Activated CD4-positive, alpha-beta memory T cell treated with anti-CD3 and anti-CD28 coated beads, Interleukin-2, amount 10 ng/mL, durations not matched to agents 7 days and 5 days (primary cell): Measurements from ENCODE around the gene OLFM4. TPM values are rescaled to one million over a fixed set of nuclear protein-coding genes. Genes with fewer than 3 reads are reported as not detected.

Source experiments
- CTCF ChIA-PET: fragments of 350-600 bp; sonication (Branson Sonifier 250); formaldehyde crosslinking; loops from one replicate; lab custom pipeline; 2021; ENCODE audit warnings: antibody characterized with exemption, inconsistent platforms; lab: Charles Lee
- POLR2A ChIA-PET: fragments of 350-600 bp; sonication (Branson Sonifier 250); formaldehyde crosslinking; loops from one replicate; lab custom pipeline; 2021; ENCODE audit warnings: antibody characterized with exemption; lab: Charles Lee
- DNase-seq: peaks from one replicate; pipeline ENCODE4 v3.0.0-alpha.2; 2020
- H3K27ac Mint-ChIP-seq: one replicate; pipeline ENCODE4 v1.8.0; 2021; ENCODE audit warnings: mild to moderate bottlenecking, mixed read lengths
- H3K27me3 Mint-ChIP-seq: one replicate; pipeline ENCODE4 v1.8.0; 2021; ENCODE audit warnings: mixed read lengths
- H3K36me3 Mint-ChIP-seq: one replicate; pipeline ENCODE4 v1.8.0; 2021; ENCODE audit warnings: low read depth, mixed read lengths
- H3K4me1 Mint-ChIP-seq: one replicate; pipeline ENCODE4 v1.8.0; 2021; ENCODE audit warnings: mixed read lengths
- H3K4me3 Mint-ChIP-seq: one replicate; pipeline ENCODE4 v1.8.0; 2021; ENCODE audit warnings: mild to moderate bottlenecking, mixed read lengths
- H3K9me3 Mint-ChIP-seq: one replicate; pipeline ENCODE4 v1.8.0; 2021; ENCODE audit warnings: mixed read lengths
- total RNA-seq, 2 experiments: library from RNA; stranded (reverse); gene quantifications; one replicate each; pipeline ENCODE4 v1.2.3, GENCODE V29; 2021

Gene OLFM4
- total RNA-seq, 2 experiments from 2014 or later, result not detected

GRCh38 chr13:53020764-53021335 is 7.8 kb upstream of the OLFM4 start:
- Mint-ChIP-seq H3K27ac (no peak overlapping the region), H3K9me3 (no peaks in the 10 kb centered on the region), H3K36me3 (no peaks in the 10 kb centered on the region), H3K4me3 (no peak overlapping the region), H3K4me1 (no peaks in the 10 kb centered on the region), H3K27me3 (no peaks in the 10 kb centered on the region)
- ChIA-PET POLR2A (no interaction called here), CTCF (no interaction called here)
- DNase-seq, result no peak

- H3K27ac Mint-ChIP-seq, result no peak overlapping the region
- ChIA-PET POLR2A (no interaction called here), CTCF (no interaction called here)
- H3K36me3 Mint-ChIP-seq, result no peaks in the 10 kb centered on the region
- no peak for DNase-seq
- H3K27me3 Mint-ChIP-seq, result no peaks in the 10 kb centered on the region
- no peaks in the 10 kb centered on the region for H3K9me3 Mint-ChIP-seq
- no peaks in the 10 kb centered on the region for H3K4me1 Mint-ChIP-seq
- no peak overlapping the region for H3K4me3 Mint-ChIP-seq
Observed at GRCh38 chr13:53023246-53023645, 5.4 kb upstream of the OLFM4 start.

GRCh38 chr13:53028063-53028462 is 550 bp upstream of the OLFM4 start:
- Mint-ChIP-seq H3K4me1 (no peaks in the 10 kb centered on the region), H3K36me3 (no peaks in the 10 kb centered on the region), H3K9me3 (no peaks in the 10 kb centered on the region), H3K27ac (no peak overlapping the region), H3K27me3 (no peaks in the 10 kb centered on the region), H3K4me3 (no peak overlapping the region)
- ChIA-PET CTCF (no interaction called here), POLR2A (no interaction called here)
- no peak for DNase-seq

GRCh38 chr13:53032849-53033248 is 4.2 kb downstream of the OLFM4 start:
- no peak for DNase-seq
- H3K9me3 Mint-ChIP-seq, result no peaks in the 10 kb centered on the region
- ChIA-PET CTCF (no interaction called here), POLR2A (no interaction called here)
- H3K27me3 Mint-ChIP-seq, result no peaks in the 10 kb centered on the region
- no peak overlapping the region for H3K4me3 Mint-ChIP-seq
- no peak overlapping the region for H3K27ac Mint-ChIP-seq
- H3K36me3 Mint-ChIP-seq, result no peaks in the 10 kb centered on the region
- no peaks in the 10 kb centered on the region for H3K4me1 Mint-ChIP-seq

- ChIA-PET CTCF (no interaction called here), POLR2A (no interaction called here)
- Mint-ChIP-seq H3K27me3 (peaks cover 2% of the 10 kb centered on the region), H3K4me3 (no peak overlapping the region), H3K9me3 (no peaks in the 10 kb centered on the region), H3K36me3 (no peaks in the 10 kb centered on the region), H3K27ac (no peak overlapping the region), H3K4me1 (no peaks in the 10 kb centered on the region)
- DNase-seq, result no peak
Observed at GRCh38 chr13:53038993-53039392, 10.4 kb downstream of the OLFM4 start.

- H3K4me3 Mint-ChIP-seq, result no peak overlapping the region
- no peaks in the 10 kb centered on the region for H3K9me3 Mint-ChIP-seq
- H3K36me3 Mint-ChIP-seq, result no peaks in the 10 kb centered on the region
- POLR2A ChIA-PET, result no interaction called here
- no peaks in the 10 kb centered on the region for H3K4me1 Mint-ChIP-seq
- no peak overlapping the region for H3K27ac Mint-ChIP-seq
- peaks cover 2% of the 10 kb centered on the region for H3K27me3 Mint-ChIP-seq
- CTCF ChIA-PET, result no interaction called here
- no peak for DNase-seq
Observed at GRCh38 chr13:53041968-53042516, 13.4 kb downstream of the OLFM4 start.

- no peaks in the 10 kb centered on the region for H3K4me1 Mint-ChIP-seq
- no peaks in the 10 kb centered on the region for H3K36me3 Mint-ChIP-seq
- peaks cover 2% of the 10 kb centered on the region for H3K27me3 Mint-ChIP-seq
- H3K4me3 Mint-ChIP-seq, result no peak overlapping the region
- no peak for DNase-seq
- POLR2A ChIA-PET, result no interaction called here
- no peak overlapping the region for H3K27ac Mint-ChIP-seq
- no peaks in the 10 kb centered on the region for H3K9me3 Mint-ChIP-seq
- CTCF ChIA-PET, result no interaction called here
Observed at GRCh38 chr13:53042877-53043276, 14.3 kb downstream of the OLFM4 start.

GRCh38 chr13:53043398-53043797 is 14.8 kb downstream of the OLFM4 start:
- ChIA-PET CTCF (no interaction called here), POLR2A (no interaction called here)
- no peak for DNase-seq
- no peaks in the 10 kb centered on the region for H3K36me3 Mint-ChIP-seq
- H3K9me3 Mint-ChIP-seq, result no peaks in the 10 kb centered on the region
- no peak overlapping the region for H3K27ac Mint-ChIP-seq
- peaks cover 2% of the 10 kb centered on the region for H3K27me3 Mint-ChIP-seq
- H3K4me1 Mint-ChIP-seq, result no peaks in the 10 kb centered on the region
- H3K4me3 Mint-ChIP-seq, result no peak overlapping the region

GRCh38 chr13:53045189-53045588 is 16.6 kb downstream of the OLFM4 start:
- ChIA-PET CTCF (no interaction called here), POLR2A (no interaction called here)
- Mint-ChIP-seq H3K4me1 (no peaks in the 10 kb centered on the region), H3K36me3 (no peaks in the 10 kb centered on the region), H3K27ac (no peak overlapping the region), H3K9me3 (no peaks in the 10 kb centered on the region), H3K4me3 (no peak overlapping the region), H3K27me3 (peaks cover 2% of the 10 kb centered on the region)
- no peak for DNase-seq

- no peak for DNase-seq
- Mint-ChIP-seq H3K27ac (no peak overlapping the region), H3K4me3 (no peak overlapping the region), H3K4me1 (no peaks in the 10 kb centered on the region), H3K36me3 (no peaks in the 10 kb centered on the region), H3K9me3 (no peaks in the 10 kb centered on the region), H3K27me3 (no peaks in the 10 kb centered on the region)
- ChIA-PET POLR2A (no interaction called here), CTCF (no interaction called here)
Observed at GRCh38 chr13:53048880-53049279, 20.3 kb downstream of the OLFM4 start.

GRCh38 chr13:53050151-53050550 is 21.5 kb downstream of the OLFM4 start:
- no peaks in the 10 kb centered on the region for H3K4me1 Mint-ChIP-seq
- no peak for DNase-seq
- ChIA-PET CTCF (no interaction called here), POLR2A (no interaction called here)
- no peaks in the 10 kb centered on the region for H3K9me3 Mint-ChIP-seq
- H3K4me3 Mint-ChIP-seq, result no peak overlapping the region
- no peaks in the 10 kb centered on the region for H3K36me3 Mint-ChIP-seq
- no peaks in the 10 kb centered on the region for H3K27me3 Mint-ChIP-seq
- H3K27ac Mint-ChIP-seq, result no peak overlapping the region

GRCh38 chr13:53052675-53053074 is 24.1 kb downstream of the OLFM4 start:
- Mint-ChIP-seq H3K27me3 (no peaks in the 10 kb centered on the region), H3K4me1 (no peaks in the 10 kb centered on the region), H3K4me3 (no peak overlapping the region), H3K9me3 (no peaks in the 10 kb centered on the region), H3K36me3 (no peaks in the 10 kb centered on the region), H3K27ac (no peak overlapping the region)
- POLR2A ChIA-PET, result no interaction called here
- no peak for DNase-seq
- CTCF ChIA-PET, result no interaction called here

- no peaks in the 10 kb centered on the region for H3K4me1 Mint-ChIP-seq
- ChIA-PET POLR2A (no interaction called here), CTCF (no interaction called here)
- no peaks in the 10 kb centered on the region for H3K36me3 Mint-ChIP-seq
- no peak overlapping the region for H3K27ac Mint-ChIP-seq
- no peak overlapping the region for H3K4me3 Mint-ChIP-seq
- no peak for DNase-seq
- H3K27me3 Mint-ChIP-seq, result no peaks in the 10 kb centered on the region
- H3K9me3 Mint-ChIP-seq, result no peaks in the 10 kb centered on the region
Observed at GRCh38 chr13:53054569-53054968, 26.0 kb downstream of the OLFM4 start.

- Mint-ChIP-seq H3K4me3 (no peak overlapping the region), H3K27ac (no peak overlapping the region), H3K36me3 (no peaks in the 10 kb centered on the region), H3K4me1 (no peaks in the 10 kb centered on the region), H3K9me3 (no peaks in the 10 kb centered on the region), H3K27me3 (no peaks in the 10 kb centered on the region)
- ChIA-PET CTCF (no interaction called here), POLR2A (no interaction called here)
- DNase-seq, result no peak
Observed at GRCh38 chr13:53058065-53058679, 29.6 kb downstream of the OLFM4 start.
